ENCODE data around the gene HS2ST1. TPM values are rescaled to one million over a fixed set of nuclear protein-coding genes. Genes with fewer than 3 reads are reported as not detected.

Gene HS2ST1
- total and polyA plus RNA-seq, 10 of the 15 experiments (the other 5 are each of a cell fraction or from before 2014, with no cell fraction given), result 5.4 to 30.8 (median 18.6) TPM

DNA sequence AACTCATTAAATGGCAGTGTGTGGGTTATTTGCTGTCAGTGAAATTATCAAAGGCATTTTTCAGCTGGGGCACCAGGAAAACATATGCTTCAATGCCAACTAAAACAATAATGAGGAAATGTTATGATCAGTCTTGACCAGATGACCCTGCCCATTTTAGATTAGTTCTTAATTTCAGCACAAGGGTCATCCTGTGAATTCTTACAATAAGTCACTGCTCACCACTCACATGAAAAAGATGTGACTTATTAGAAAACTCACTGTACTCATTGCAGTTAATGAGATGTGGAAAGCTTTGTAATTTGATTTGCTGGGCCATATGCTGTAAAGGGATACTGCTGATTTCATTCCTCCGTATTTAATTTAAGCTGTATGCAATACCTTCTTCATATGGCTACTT lies 235.7 kb downstream of the HS2ST1 start:
- ChIA-PET CTCF (interaction anchor here (0.9 to 2.8 kb wide), 10 partner anchors 13 to 804 kb away, joined by 3 to 10 read pairs (median 4); no protein-coding TSS in a partner anchor), SMC1A (ENCODE audit: uncharacterized antibody, unreplicated experiment) (interaction anchor here (0.7 to 4.5 kb wide), 11 partner anchors 10 to 180 kb away, joined by 3 to 25 read pairs (median 4); no protein-coding TSS in a partner anchor), RAD21 (ENCODE audit: unreplicated experiment) (interaction anchor here (1.0 to 1.6 kb wide), 2 partner anchors 19 to 301 kb away, joined by 3 to 4 read pairs; no protein-coding TSS in a partner anchor), POLR2A (no interaction called here)
- H3K9ac ChIP-seq (ENCODE audit: control insufficient read depth, insufficient read depth, low read length), result no peak overlapping the region
- no peak overlapping the region for H2AFZ ChIP-seq (ENCODE audit: control insufficient read depth, low read depth, low read length)
- no peaks in the 10 kb centered on the region for H3K36me3 ChIP-seq (ENCODE audit: control insufficient read depth in 2 of 2, insufficient read depth in 2 of 2, low read length in 1 of 2)
- H3K79me2 ChIP-seq (ENCODE audit: control insufficient read depth, insufficient read depth, low read length), result no peaks in the 10 kb centered on the region
- no peaks in the 10 kb centered on the region for H3K27me3 ChIP-seq (replicated peaks in 1 of 2; ENCODE audit: control insufficient read depth in 2 of 2, insufficient read depth in 2 of 2, low read length in 1 of 2)
- no peak overlapping the region for H3K27ac ChIP-seq (ENCODE audit: control insufficient read depth, insufficient read depth)
- H3K4me3 ChIP-seq, result no peak overlapping the region
- ATAC-seq, result no peak
- DNase-seq (ENCODE audit: low read depth, low spot score), result no peak
- intact Hi-C loops (cut with micrococcal nuclease; ENCODE audit: unreplicated experiment), result loop anchor here (2.0 to 10.0 kb wide), 6 partner anchors 53 to 802 kb away; partner anchors contain the start of gene LMO4
- no peaks in the 10 kb centered on the region for H4K20me1 ChIP-seq (ENCODE audit: control insufficient read depth, insufficient read depth)
- BruUV-seq (replicated peaks), result no TSS peak
- no peak for FAIRE-seq
- TF ChIP-seq HDGF (IDR thresholded peaks at IDR 0.05) (no peak), MYB (IDR thresholded peaks at IDR 0.05; ENCODE audit: borderline replicate concordance, low read depth, low read length) (no peak), SMAD5 (IDR thresholded peaks at IDR 0.05; ENCODE audit: low read depth) (no peak), ASH2L (IDR thresholded peaks at IDR 0.05; ENCODE audit: borderline replicate concordance, low read depth) (no peak), ZNF384 (IDR thresholded peaks at IDR 0.05; ENCODE audit: borderline replicate concordance, low read depth, low read length) (no peak), NFYA (IDR thresholded peaks at IDR 0.05; ENCODE audit: borderline replicate concordance, low read depth, low read length) (no peak), TBL1XR1 (IDR thresholded peaks at IDR 0.05; ENCODE audit: low read depth, low read length) (no peak), NFIC (IDR thresholded peaks at IDR 0.05; ENCODE audit: low read depth, low read length) (no peak)
- TF ChIP-seq, protein P1, sequence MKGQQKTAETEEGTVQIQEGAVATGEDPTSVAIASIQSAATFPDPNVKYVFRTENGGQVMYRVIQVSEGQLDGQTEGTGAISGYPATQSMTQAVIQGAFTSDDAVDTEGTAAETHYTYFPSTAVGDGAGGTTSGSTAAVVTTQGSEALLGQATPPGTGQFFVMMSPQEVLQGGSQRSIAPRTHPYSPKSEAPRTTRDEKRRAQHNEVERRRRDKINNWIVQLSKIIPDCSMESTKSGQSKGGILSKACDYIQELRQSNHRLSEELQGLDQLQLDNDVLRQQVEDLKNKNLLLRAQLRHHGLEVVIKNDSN (IDR thresholded peaks at IDR 0.05; ENCODE audit: borderline replicate concordance, extremely low read length, insufficient read depth, low read depth, low read length), result no peak
- TF ChIP-seq, protein P2, sequence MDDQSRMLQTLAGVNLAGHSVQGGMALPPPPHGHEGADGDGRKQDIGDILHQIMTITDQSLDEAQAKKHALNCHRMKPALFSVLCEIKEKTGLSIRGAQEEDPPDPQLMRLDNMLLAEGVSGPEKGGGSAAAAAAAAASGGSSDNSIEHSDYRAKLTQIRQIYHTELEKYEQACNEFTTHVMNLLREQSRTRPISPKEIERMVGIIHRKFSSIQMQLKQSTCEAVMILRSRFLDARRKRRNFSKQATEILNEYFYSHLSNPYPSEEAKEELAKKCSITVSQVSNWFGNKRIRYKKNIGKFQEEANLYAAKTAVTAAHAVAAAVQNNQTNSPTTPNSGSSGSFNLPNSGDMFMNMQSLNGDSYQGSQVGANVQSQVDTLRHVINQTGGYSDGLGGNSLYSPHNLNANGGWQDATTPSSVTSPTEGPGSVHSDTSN (IDR thresholded peaks at IDR 0.05; ENCODE audit: insufficient replicate concordance, low read depth, low read length), result no peak
- WGBS (ENCODE audit: insufficient coverage, insufficient replicate concordance, low lambda C conversion rate, missing lambda C conversion rate), result 100% methylated on average over 1 of the region's 1 CpG
- H3K4me1 ChIP-seq (ENCODE audit: control insufficient read depth, insufficient read depth, low read length), result peaks cover 17% of the 10 kb centered on the region
- H3K9me3 ChIP-seq (replicated peaks; ENCODE audit: control insufficient read depth, insufficient read depth, low read length), result no peaks in the 10 kb centered on the region; the same call in 2 of the 3 replicates
- in situ Hi-C loops (cut with MboI), result no loop called here
- no peak overlapping the region for H3K4me2 ChIP-seq (ENCODE audit: control insufficient read depth, insufficient read depth)
